Mammary microvascular endothelial cell (primary cell): ENCODE measurements around the gene UBE2D1. TPM values are rescaled to one million over a fixed set of nuclear protein-coding genes. Genes with fewer than 3 reads are reported as not detected.

Experiments
- total RNA-seq: library from RNA; depleted of rRNA; stranded (reverse); fragments of >200 nt; gene quantifications from 2 replicates; pipeline ENCODE4 v1.2.3, GENCODE V29; 2015

The UBE2D1 gene
- total RNA-seq: 11.4 and 14.0 TPM in 2 replicates

GRCh38 chr10:58334817-58335305, at the start of gene UBE2D1:
UBE2D1 (plus strand) TSS chr10:58335006; CDS start chr10:58335202, 196 bp downstream.

GRCh38 chr10:58384999-58385783, 50.4 kb downstream of the UBE2D1 start, which contains the start of gene TFAM:
TFAM (plus strand) TSS chr10:58385410; CDS start chr10:58385548, 138 bp downstream.

Other genes with a start within 250 kb of the UBE2D1 start
- 9.3 and 9.5 TPM in 2 replicates for gene IPMK, start 67.1 kb upstream of the UBE2D1 start, total RNA-seq
- 30.7 and 39.9 TPM in 2 replicates for gene CISD1, start 65.8 kb upstream of the UBE2D1 start, total RNA-seq
- gene TFAM, start 50.4 kb downstream of the UBE2D1 start, total RNA-seq: 37.8 and 38.4 TPM in 2 replicates
- gene BICC1, start 177.9 kb downstream of the UBE2D1 start, total RNA-seq: 0.15 TPM in 1 of 2 replicates, not detected in the other